HL-60/S4 (cell line): Measurements from ENCODE around the gene THOC6.

Source experiments
- in situ Hi-C: fragments of 300-500 bp; cut with MboI; formaldehyde crosslinking; loops from 2 replicates; pipeline ENCODE4 v1.14.3; 2022; ENCODE audit warnings: low sequenced_read_pairs

Gene THOC6

GRCh38 chr16:3014971-3015370, 8.9 kb upstream of the THOC6 start:
- in situ Hi-C loops = no loop called here

GRCh38 chr16:3015865-3016521, 7.8 kb upstream of the THOC6 start:
- in situ Hi-C loops = no loop called here

DNA sequence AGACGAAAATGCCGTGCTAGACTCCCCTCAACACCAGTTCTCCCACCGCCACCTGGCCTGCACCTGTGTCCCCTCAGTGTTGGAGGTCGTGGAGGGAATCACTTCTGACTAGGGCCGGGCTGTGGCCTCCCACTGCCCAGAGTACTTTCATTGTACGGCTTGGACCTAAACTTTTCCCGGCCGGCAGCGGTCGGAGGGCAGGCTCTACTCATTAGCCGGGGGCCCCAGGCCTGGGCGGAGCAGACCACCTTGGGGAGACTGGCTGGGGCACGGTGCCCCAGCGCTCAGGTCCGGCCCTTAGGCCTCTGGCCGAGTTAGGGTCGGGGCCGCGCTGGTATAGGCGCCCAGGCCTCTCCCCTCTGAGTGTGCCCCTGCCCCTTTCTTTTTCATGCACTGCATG, 6.5 kb upstream of the THOC6 start:
- in situ Hi-C loops = no loop called here

DNA sequence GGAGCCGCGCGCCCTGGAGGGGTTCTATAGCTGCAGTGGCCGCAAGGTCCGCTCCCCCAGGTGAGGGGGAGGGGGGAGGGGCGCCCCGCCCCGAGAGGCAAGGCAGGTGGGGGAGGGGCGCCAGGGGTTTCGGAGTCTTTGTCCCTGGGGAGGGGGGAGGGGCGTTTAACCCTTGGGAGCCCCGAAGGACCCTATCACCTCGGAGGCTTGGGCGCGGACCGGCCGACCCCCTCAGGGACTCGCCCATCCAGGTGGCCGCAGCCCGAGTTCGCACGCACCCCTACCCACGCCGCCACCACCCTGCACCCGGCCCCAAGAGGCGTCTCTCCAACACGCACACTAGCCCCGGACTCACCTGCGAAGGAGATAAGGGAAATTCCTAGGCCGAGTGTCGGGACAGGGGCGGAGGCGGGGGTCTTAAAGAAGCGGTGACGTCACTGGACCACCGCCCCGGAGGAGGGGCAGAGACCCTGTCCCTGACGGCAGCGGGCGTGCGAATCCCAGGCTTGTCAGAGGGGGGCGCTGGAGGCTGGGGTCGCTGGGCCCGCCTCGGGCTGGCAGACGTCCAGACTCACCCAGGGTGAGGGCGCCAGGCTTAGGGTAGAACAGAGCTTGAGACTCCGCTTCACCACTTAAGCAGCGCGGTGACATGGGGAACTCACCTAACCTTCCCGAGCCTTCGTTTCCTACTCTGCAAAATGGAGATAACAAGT, 5.9 kb upstream of the THOC6 start, which contains the start of gene CLDN6:
Gene CLDN6, minus strand, starts transcription at position 390 of the 713 bp plus-strand sequence. CDS start 2,162 bp downstream, outside the sequence.
- in situ Hi-C loops = no loop called here

- in situ Hi-C loops = no loop called here
Measured at GRCh38 chr16:3019594-3020246, 4.1 kb upstream of the THOC6 start.

DNA sequence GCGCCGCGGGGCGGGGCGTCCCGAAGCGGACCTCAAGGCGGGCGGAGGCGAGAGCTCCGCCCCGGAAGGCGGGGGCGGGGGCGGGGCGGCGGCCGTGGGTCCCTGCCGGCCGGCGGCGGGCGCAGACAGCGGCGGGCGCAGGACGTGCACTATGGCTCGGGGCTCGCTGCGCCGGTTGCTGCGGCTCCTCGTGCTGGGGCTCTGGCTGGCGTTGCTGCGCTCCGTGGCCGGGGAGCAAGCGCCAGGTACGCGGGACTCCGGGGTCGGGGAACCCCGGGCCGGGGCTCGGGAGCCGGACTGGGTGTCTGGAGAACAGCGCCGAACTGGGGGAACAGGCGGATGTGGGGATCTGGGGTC, 3.6 kb upstream of the THOC6 start, which contains the start of gene TNFRSF12A:
Gene TNFRSF12A, plus strand, starts transcription at position 122 of the 357 bp plus-strand sequence. Its CDS starts 30 bp downstream, at position 152.
- in situ Hi-C loops = no loop called here

- in situ Hi-C loops = no loop called here
Measured at GRCh38 chr16:3020604-3021448, 3.0 kb upstream of the THOC6 start.

DNA sequence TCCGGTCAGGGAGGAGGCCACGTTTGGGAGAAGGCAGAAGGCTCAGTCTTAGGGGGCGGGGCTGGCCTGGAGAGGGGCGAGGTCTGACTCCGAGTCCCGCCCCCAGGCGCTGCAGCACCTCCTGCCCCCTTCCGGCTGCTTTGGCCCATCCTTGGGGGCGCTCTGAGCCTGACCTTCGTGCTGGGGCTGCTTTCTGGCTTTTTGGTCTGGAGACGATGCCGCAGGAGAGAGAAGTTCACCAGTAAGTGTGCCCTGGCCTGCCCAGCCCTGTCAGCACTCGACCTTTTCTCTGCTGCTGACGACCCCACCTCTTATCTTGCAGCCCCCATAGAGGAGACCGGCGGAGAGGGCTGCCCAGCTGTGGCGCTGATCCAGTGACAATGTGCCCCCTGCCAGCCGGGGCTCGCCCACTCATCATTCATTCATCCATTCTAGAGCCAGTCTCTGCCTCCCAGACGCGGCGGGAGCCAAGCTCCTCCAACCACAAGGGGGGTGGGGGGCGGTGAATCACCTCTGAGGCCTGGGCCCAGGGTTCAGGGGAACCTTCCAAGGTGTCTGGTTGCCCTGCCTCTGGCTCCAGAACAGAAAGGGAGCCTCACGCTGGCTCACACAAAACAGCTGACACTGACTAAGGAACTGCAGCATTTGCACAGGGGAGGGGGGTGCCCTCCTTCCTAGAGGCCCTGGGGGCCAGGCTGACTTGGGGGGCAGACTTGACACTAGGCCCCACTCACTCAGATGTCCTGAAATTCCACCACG, 2.2 kb upstream of the THOC6 start:
- in situ Hi-C loops = no loop called here

DNA sequence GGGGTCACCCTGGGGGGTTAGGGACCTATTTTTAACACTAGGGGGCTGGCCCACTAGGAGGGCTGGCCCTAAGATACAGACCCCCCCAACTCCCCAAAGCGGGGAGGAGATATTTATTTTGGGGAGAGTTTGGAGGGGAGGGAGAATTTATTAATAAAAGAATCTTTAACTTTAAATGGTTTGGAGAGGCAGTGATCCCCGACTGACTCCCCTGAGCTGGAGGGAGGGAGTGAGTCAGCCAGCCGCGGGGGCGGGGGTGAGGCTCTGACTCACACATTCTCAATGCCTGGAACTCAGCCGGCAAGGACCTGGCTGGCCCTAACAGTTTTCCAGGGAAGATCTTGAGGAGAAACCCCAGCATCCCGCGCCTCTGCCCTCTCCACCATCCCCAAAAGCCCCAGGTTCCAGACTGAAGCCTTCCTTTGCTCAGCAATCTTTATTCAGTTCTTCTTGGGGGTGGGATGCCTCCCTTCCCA, 1.6 kb upstream of the THOC6 start:
- in situ Hi-C loops = no loop called here

GRCh38 chr16:3022684-3023414, 986 bp upstream of the THOC6 start:
- in situ Hi-C loops = no loop called here

GRCh38 chr16:3023415-3023668, 493 bp upstream of the THOC6 start:
- in situ Hi-C loops = no loop called here

- in situ Hi-C loops = no loop called here
Measured at GRCh38 chr16:3025032-3026002, 1.5 kb downstream of the THOC6 start.

GRCh38 chr16:3026003-3026378, 2.2 kb downstream of the THOC6 start:
- in situ Hi-C loops = no loop called here

DNA sequence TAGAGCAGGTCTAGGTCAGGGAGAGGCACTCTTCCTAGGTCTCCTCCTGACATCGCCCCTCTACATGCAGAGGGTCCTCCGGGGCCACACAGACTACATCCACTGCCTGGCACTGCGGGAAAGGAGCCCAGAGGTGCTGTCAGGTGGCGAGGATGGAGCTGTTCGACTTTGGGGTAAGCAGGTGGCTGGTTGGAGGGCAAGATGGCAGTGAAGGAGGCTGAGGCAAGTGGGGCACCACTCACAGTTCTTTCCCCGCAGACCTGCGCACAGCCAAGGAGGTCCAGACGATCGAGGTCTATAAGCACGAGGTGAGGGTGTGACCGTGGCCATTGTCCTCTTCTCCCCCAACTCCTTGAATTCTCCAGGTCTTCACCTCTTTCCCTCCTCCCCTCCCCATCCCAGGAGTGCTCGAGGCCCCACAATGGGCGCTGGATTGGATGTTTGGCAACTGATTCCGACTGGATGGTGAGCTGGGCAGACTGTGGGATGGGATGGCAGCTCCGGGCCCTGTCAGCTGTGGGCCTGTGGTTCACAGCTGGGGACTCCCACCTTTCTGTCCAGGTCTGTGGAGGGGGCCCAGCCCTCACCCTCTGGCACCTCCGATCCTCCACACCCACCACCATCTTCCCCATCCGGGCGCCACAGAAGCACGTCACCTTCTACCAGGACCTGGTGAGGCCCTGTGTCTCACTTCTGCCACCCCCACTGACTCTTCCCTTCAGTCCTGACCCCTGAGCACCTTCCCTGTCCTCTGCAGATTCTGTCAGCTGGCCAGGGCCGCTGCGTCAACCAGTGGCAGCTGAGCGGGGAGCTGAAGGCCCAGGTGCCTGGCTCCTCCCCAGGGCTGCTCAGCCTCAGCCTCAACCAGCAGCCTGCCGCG, 3.0 kb downstream of the THOC6 start:
- in situ Hi-C loops = no loop called here

DNA sequence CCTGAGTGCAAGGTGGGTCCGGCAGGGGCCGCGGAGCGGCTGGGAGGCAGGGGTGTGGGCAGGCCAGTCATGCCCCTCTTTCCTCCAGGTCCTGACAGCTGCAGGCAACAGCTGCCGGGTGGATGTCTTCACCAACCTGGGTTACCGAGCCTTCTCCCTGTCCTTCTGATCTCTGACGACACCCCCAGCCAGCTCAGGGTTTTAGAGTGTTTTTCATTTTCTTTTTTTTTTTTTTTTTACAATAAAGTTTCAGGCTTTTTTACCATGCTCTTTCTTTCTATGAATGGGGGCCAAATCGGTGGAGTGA, 3.6 kb downstream of the THOC6 start:
- in situ Hi-C loops = no loop called here

DNA sequence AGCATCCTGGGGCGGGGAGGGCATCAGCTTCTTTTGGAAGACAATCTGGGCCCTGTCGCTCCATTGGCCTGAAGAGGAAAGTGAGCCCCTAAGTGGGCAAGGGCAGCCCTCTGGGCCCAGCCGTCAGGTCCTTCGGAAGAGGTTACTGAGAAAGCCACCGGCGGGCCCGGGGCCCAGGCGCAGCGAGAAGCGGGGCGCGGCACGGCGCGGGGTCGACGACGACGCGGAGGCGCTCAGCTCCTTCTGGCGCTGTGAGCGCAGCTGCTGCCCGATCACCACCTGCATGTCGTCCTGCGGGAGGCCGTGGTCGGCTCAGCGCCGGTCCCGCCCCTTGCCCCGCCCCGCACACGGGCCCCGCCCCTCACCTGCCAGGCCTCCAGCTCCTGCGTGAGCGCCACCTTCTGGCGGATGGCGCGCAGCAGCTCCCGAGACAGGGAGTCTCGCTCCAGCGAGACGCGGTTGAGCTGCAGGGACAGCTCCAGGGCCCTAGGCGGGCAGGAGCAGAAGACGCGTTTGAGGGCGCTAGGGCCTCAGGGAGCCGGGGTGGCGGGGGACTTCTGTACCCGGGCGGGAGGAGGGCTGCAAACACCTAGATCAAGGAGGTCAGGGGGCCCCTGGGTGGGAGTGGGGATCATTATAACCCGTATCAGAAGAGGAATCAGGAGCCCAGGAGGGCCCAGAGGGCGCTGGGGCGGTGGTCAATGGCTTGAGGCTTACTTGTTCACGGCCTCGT, 4.3 kb downstream of the THOC6 start:
- in situ Hi-C loops = no loop called here

DNA sequence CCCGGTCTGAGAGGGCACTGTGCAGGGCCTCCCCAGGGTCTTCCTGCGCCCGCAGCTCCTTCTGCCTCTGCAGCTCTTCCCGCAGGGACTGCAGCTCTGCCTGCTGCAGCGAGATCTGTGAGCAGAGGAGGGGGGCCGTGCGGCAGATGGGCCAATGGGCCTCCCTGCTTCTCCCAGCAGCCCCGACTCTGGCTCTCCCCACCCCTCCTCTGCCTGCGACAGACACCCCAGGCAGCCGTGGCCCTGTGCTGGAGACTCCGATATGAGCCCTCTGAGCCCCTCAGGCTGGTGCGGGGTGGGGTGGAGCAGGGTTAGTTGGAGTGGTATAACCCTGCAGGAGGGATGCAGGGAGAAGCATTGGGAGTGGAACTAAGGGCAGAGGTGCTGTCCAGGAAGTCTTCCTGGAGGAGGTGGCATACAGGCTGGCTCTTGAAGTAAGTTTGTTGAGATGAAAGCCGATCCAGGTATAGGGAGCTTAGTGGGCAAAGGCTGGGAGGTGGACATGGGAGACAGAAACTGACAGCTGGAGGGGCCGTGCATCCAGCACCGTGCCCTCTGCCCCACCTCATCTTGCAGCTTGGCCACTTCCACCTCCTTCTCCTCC, 5.0 kb downstream of the THOC6 start:
- in situ Hi-C loops = no loop called here
